Measurements from ENCODE around the gene TSPAN12.
A peak's percentile ranks its signal among the peaks of the same experiment; 100 is the strongest.
"Not testable (repeated sequence)": the region's sequence is repeated elsewhere in the genome, so short reads cannot be mapped to it uniquely, and the experiment has no call there.

TSPAN12 gene

GRCh38 chr7:120805636-120806388, 52.1 kb downstream of the TSPAN12 start:
- peak; percentile 69 for DNase-seq (ENCODE audit: low spot score)

GRCh38 chr7:120802751-120803150, 55.2 kb downstream of the TSPAN12 start:
- DNase-seq (ENCODE audit: low spot score), result no peak

DNA sequence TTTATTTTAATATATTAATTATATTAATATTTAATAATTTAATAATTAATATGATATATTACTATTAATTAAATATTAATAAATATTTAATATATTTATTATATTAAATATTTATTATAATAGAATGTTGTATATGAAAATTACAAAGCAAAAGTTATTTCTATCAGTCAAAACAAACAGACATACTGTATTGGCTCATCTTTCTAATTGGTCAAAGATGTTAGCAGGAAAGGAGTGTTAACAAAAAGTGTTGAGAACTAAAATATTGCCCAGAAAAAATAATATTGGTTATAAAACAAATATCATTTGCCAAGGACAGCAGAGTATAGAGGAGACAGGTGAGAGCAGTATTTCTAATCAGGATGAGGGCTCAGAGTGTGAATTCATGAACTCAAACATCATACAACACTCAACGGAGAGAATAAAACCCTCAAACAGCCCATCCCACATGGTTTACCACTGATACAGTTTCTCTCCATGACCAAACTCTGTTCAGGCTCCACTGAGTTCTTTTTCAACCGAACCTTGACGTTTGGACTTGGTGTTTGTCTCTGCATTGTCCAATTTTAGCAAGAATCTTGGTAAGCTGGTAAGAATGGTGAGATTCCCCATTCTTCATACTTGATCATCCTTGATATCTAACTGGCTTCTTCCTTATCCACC, 58.0 kb downstream of the TSPAN12 start:
- no peak for DNase-seq (ENCODE audit: low spot score)

- DNase-seq (ENCODE audit: low spot score), result no peak
Measured at GRCh38 chr7:120799147-120799546, 58.8 kb downstream of the TSPAN12 start.

DNA sequence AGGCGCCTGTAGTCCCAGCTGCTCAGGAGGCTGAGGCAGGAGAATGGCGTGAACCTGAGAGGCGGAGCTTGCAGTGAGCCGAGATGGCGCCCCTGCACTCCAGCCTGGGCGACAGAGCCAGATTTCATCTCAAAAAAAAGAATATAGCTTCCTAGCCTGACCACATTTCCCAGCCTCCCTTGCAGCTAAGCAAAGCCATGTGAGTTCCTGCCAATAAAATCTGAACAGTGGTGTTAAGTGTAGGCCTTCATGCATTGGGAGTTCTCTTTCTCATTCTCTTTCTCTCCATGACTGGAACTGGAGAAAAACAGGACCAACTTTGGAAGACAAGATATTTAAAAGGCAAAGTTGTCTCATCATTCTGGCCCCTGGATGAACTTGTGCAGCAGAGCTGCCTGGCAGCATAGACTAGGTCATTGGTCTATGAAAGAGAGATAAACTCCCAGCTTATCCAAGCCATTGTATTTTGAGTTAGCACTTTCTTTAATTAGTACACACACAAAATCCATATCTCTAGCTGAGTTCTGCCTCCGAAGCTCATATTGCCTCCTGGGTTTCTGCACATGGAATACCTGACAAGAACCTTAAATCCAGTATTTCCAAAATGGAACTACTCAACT, 60.8 kb downstream of the TSPAN12 start:
- no peak for DNase-seq (ENCODE audit: low spot score)

- no peak for DNase-seq (ENCODE audit: low spot score)
Measured at GRCh38 chr7:120794106-120794729, 63.7 kb downstream of the TSPAN12 start.

DNA sequence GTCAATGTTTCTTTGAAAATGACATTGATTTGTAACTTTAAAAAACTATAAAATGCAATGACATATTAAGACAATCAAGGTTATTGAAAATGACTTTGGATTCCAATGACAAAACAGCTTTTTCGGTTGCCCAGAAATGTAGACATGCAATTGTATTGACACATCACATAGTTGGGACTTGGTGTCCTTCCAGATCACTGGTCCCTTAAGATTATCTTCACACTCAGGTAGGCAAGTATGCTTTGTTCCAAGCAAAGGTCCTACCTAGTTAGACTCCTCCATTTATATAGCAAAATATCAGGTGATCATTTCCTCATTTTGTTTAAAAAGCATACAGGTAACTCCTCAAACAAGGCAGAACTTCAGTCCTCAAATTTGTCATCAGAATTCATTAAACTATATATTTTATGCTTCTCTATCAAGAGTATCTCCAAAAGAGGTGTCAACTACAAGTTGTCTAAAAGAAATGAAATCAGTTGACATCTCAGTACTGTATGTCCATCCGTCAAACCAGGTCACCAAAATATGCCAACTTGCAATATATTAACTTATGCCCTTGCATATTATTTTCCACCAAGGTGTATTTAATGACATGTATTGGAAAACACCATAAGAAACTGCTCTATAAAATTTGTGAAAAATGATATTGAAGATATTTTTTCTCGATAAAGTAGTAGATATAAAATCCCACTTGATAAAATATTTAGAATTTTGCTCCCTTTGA, 64.6 kb downstream of the TSPAN12 start:
- DNase-seq (ENCODE audit: low spot score), result no peak

DNA sequence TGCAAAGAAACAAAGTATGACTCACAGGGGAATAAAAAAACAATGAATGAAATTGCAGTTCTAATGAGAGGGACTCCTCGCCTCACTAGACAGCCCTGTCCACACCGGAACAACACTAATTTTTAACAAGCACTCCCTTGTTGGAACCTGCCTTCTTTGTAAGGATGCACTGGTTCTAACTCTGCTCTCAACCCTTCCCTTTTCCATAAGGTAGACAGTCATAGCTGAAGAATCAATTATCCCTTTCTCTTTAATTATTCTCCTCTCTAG, 65.1 kb downstream of the TSPAN12 start:
- DNase-seq (ENCODE audit: low spot score), result no peak

GRCh38 chr7:120792091-120792860, 65.7 kb downstream of the TSPAN12 start:
- peak; percentile 76 for DNase-seq (ENCODE audit: low spot score)

DNA sequence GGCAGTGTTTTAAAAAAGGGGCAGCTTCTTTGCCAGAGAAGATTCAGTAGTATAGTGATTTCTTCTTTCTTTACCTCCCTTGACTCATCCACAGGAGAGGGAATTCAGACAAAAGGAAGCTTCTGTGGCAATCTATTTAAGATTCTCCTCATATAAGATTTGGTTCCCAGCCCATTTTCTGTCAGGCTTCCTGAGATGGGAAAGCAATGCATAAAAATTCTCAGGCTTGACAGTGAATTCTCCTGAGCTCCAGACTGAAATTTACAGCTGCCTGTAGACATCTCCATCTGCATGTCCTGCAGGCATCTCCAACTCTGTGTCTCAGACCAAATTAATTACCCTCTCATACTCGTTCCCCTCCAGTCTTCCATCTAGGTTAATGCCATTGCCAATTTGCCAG, 72.8 kb downstream of the TSPAN12 start:
- no peak for DNase-seq (ENCODE audit: low spot score)

DNA sequence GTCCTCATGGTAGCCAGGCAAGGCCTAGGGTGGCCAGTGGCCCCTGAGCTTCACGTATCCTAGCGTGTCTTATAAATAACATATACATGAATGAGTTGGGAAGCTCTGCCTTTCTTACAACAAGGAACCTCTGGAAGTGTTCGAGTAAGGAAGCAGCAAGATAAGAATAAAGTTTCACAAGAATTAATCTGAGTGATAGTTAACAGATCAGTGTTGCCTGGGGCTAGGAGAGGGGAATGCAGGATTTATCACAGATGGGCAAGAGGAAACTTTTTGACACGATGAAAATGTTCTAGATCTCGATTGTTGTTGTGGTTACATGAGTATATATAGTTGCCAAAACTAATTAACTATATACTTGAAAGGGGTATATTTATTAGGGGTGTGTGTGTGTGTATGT, 74.2 kb downstream of the TSPAN12 start:
- DNase-seq (ENCODE audit: low spot score), result no peak

- DNase-seq (ENCODE audit: low spot score), result no peak
Measured at GRCh38 chr7:120783273-120783672, 74.7 kb downstream of the TSPAN12 start.

DNA sequence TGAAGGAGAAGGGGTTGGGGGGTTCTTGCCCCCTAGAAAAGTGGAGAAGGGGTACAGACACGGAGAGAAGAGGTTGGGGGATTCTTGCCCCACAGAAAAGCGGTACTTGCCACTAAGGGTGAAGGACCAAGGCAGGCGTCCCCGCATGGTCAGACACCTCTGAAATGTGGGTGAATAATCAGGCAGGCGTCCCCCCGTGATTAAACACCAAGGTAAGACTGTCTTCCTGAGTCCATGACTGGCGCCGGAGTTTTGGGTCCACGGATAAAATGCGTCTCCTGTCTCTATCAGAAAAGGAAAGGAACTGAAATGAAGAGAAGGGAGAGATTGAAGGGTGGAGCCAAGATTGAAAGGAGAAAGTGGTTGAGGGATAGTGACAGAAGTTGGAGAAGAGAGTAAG, 76.0 kb downstream of the TSPAN12 start:
- DNase-seq (ENCODE audit: low spot score), result not testable (repeated sequence)

DNA sequence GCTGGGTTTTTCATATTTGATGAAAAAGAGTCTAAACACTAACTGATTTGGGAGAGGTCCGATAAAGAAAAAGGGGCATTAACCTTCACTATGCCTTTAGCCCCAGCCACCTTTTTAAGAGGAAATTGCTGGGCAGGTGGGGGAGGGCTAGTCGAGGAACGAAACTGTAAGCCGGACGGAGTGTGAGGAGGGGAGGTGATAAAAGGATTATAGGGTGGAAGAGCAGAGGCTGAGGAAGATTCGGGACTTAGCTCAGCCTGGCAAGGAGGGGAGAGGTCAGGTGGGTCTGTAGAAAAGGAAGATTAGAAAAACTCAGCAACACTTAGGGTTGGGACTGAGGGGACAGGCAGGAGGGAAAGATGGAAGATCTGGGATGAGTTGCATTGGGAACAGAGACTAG, 77.0 kb downstream of the TSPAN12 start:
- no peak for DNase-seq (ENCODE audit: low spot score)

DNA sequence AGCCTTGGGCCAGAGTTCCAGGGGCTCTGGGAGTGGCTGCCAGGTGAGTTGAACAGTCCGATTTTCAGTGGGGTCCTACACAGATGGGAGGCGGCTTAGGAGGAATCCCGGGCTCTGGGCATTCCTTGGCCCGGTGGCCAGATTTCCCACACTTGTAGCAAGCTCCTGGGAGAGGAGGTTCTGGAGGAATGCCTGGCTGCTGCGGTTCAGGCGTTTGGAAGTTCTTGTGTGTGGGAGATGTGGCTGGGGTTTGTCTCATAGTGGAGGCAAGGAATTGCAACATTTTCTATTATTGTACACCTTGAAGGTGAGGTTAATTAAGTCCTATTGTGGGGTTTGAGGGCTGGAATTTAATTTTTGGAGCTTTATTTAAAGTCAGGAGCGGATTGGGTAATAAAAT, 77.5 kb downstream of the TSPAN12 start:
- not testable (repeated sequence) for DNase-seq (ENCODE audit: low spot score)

- DNase-seq (ENCODE audit: low spot score), result not testable (repeated sequence)
Measured at GRCh38 chr7:120779078-120779477, 78.9 kb downstream of the TSPAN12 start.

DNA sequence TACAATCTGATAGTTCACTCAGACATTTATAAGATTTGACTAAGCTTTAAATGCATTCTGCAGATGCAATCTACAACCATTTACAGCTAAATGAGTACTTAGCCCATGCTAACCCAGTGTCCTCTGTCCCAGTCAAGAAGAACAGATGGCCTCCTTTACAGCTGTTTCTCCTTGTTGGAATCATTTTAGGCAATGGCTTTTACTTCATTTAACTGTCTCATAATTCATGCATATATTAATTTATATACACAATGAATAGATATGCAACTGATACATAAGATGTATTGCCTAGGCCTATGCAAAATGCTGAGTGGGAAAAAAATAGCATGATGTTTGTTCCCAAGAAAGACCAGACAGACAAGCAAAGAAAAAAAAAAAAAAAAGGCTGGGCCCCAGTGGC, 82.2 kb downstream of the TSPAN12 start:
- no peak for DNase-seq (ENCODE audit: low spot score)

- DNase-seq (ENCODE audit: low spot score), result no peak
Measured at GRCh38 chr7:120774481-120774880, 83.5 kb downstream of the TSPAN12 start.

- DNase-seq (ENCODE audit: low spot score), result no peak
Measured at GRCh38 chr7:120770206-120770605, 87.7 kb downstream of the TSPAN12 start.

DNA sequence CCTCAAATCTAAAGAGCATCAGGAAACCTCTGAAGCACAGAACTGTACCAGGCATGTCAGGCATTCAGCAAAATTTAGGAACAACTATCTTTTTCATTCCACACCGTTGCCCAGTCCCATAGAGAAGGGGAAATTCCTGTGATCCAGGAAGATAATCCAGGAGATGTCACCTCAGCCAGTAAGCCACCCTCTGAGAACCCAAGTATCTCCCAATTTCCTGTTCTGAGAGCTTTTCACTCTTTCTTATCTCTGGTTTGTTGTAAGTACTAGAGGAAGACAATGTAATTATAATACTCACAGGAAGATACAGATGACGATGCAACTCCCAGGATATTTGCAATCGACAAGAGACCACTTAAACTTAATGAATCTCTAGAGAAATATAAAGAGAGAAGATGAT, 97.1 kb downstream of the TSPAN12 start:
- DNase-seq (ENCODE audit: low spot score), result no peak

GRCh38 chr7:120760050-120760449, 97.9 kb downstream of the TSPAN12 start:
- no peak for DNase-seq (ENCODE audit: low spot score)

GRCh38 chr7:120743128-120743527, 114.8 kb downstream of the TSPAN12 start:
- no peak for DNase-seq (ENCODE audit: low spot score)

All from Ammon's horn (tissue), 1 donor.